HG03064 (cell line): ENCODE measurements around the gene AP2A1.
"Not testable (repeated sequence)": the region's sequence is repeated elsewhere in the genome, so short reads cannot be mapped to it uniquely, and the experiment has no call there.

Source experiments
- ATAC-seq: cut with Tn5 transposase; IDR thresholded peaks from one replicate; pipeline ENCODE4 v1.9.1; 2021; ENCODE audit warnings: low read depth; ENCODE audit not compliant: unreplicated experiment

The AP2A1 gene

GRCh38 chr19:49809941-49810389 lies 43.2 kb downstream of the AP2A1 start:
- ATAC-seq, result no peak

GRCh38 chr19:49811328-49811727 lies 44.5 kb downstream of the AP2A1 start:
- ATAC-seq, result no peak

DNA sequence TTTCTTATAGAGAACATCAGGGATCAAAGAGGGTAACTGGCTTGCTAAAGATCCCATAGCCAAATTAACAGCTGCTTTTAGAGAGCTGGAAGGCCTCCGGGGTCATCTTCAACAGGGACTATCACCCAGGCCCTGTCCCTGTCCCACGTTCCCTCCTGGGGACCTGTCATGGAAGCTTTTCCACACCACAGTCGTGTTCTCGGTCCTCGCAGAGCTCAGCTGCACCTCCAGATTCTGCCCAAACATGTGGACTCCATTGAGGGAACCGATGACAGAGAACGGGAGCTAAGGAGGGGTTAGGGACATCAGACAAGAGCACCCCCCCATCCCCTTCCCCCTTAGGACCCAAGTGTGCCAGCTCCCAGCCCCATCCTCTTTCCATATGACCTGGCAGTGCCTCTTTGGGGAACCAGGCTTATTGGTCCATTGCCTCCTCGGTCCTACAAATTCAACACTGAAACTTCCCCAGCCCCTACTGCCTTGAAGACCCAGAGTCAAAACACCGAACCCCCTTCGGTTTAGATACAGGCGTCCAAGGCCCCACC lies 45.7 kb downstream of the AP2A1 start:
- no peak for ATAC-seq

- no peak for ATAC-seq
These were observed 46.4 kb downstream of the AP2A1 start, which contains the start of gene FUZ for GRCh38 chr19:49812997-49813861. TSS of gene FUZ (minus strand) at chr19:49813292. CDS start at chr19:49813106, 186 bp downstream.

- ATAC-seq, result no peak
These were observed 47.2 kb downstream of the AP2A1 start for GRCh38 chr19:49814010-49814409.

GRCh38 chr19:49816590-49816989 lies 49.8 kb downstream of the AP2A1 start:
- no peak for ATAC-seq

DNA sequence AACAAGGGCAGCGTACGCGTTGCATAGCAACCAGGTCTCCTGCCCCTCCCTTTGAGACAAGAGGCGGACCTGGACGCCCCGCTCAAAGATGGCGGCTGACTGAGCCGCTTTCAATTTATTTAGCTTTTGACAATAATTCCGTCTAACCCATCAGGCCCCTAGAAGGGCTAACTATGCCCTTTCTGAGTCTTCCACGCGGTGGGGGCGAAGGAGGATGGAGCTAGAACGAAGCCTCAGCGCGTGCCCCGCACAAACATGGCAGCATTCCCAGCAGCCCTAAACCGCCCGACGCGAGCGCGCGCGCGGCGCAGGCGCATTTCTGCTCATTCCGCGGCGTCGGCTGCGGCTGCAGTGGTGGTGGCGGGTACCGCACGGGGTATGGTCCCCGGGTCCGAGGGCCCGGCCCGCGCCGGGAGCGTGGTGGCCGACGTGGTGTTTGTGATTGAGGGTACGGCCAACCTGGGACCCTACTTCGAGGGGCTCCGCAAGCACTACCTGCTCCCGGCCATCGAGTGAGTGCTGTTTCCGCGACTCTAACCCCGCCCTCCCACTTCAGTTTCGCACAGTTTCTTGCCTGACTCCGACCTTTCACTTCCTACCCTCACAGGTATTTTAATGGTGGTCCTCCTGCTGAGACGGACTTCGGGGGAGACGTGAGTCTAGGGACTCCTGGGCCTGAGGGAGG lies 51.3 kb downstream of the AP2A1 start, which contains the start of gene MED25:
MED25 (plus strand) TSS at position 326 of the 685 bp plus-strand sequence; CDS start at position 379, 53 bp downstream.
- peak; percentile 61 for ATAC-seq

GRCh38 chr19:49818649-49819370 lies 52.0 kb downstream of the AP2A1 start:
- no peak for ATAC-seq

DNA sequence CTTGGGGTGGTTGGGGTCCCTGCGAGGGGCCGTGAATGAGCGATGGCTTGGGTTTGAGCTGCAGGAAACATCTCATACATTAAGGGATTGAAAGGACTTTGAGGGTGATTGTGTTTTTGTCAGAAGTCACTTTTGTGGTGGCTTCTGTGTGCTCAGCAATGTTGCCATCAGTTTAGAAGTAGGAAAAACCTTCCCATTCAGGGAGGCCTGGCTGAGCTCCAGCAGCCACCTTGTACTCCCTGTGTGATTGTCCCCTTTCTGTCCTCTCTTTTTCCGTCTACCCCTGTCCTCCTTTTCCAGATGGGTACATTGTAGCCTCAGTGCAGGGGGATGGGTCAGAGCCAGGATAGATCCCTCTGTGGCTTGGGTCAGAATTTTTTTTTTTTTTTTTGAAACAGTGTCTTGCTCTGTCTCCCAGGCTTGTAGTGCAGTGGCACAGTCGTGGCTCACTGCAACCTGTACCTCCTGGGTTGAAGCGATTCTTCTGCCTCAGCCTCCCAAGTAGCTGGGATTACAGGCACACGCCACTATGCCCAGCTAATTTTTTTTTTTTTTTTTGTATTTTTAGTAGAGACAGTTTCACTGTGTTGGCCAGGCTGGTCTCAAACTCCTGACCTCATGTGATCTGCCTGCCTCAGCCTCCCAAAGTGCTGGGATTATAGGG lies 52.8 kb downstream of the AP2A1 start:
- ATAC-seq, result not testable (repeated sequence)

DNA sequence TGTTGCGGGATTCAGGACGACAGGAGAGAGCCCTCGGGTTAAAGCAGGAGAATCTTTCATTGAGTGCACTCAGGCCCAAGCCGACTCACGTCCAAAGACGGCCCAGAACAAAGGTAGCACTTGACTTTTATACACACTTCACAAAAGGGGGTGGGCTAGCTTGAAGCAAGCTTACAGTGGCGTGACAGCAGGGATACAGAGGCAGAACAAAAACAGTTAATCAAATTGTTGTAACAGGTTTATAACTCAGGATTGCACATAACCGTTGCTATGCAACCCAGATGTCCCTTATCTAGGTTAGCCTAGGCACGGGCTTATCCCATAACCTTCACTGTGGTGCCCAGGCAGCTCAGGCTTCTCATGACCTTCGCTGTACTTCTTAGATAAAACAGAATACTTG lies 53.3 kb downstream of the AP2A1 start:
- no peak for ATAC-seq

DNA sequence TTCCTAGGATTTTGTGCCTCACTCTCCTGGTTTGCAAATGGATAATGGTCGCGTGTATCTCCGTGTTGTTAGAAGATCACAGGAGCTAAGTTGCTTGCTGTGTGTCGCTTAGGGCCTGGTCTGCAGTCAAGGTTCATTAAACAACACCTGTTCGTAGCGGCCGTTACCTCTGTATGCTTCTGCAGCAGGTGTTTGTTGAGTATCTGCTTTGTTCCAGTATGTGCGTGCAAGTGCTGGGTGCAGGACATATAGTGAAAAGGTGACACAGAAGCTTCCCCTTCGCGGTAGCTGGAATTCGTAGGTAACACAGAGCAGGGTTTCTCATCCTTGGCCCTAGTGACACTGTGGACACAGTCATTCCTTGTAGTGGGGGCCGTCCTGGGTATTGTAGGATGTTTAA lies 56.7 kb downstream of the AP2A1 start:
- no peak for ATAC-seq

DNA sequence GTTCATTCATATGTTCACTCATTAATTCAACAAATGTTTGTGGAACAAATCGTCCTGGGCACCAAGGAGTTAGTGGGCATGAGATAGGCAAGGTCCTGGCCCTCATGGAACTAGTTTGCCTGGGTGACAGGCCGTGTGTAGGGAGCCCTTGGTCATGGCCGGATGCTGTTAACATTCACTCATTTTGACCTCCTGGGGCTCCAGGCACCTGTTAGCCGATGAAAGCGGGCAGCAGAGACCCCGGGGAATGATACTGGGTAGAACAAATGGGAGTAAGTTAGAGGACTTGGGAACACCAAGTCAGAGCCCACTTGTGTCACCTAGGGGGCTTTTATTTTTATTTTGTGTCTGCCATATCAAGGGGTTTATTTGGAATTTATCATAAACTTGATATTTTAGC lies 57.9 kb downstream of the AP2A1 start:
- ATAC-seq, result no peak

- ATAC-seq, result no peak
These were observed 60.2 kb downstream of the AP2A1 start for GRCh38 chr19:49827034-49827433.

GRCh38 chr19:49829200-49829599 lies 62.4 kb downstream of the AP2A1 start:
- no peak for ATAC-seq

GRCh38 chr19:49829721-49830120 lies 62.9 kb downstream of the AP2A1 start:
- no peak for ATAC-seq

- no peak for ATAC-seq
These were observed 64.0 kb downstream of the AP2A1 start for GRCh38 chr19:49830766-49831165.

DNA sequence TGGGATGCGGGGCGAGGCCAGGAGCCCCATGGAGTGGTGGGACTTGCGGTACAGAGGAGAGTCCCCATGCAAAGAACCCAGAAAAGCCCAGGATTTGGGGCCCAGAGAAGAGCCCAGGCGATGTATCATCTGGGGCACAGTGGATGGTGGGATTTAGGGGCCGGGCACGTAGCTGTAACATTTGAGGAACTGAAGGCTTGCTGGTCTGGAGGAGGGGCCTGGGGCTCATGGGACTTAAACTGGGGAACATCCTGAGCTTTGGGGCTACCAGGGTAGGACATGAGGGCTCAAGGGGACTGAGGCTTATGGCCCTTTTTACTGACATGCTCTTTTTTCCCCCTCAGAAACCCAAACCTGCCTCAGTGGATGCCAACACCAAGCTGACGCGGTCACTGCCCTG lies 64.8 kb downstream of the AP2A1 start:
- ATAC-seq, result no peak

GRCh38 chr19:49832556-49832955 lies 65.8 kb downstream of the AP2A1 start:
- no peak for ATAC-seq

GRCh38 chr19:49833599-49833998 lies 66.8 kb downstream of the AP2A1 start:
- no peak for ATAC-seq

DNA sequence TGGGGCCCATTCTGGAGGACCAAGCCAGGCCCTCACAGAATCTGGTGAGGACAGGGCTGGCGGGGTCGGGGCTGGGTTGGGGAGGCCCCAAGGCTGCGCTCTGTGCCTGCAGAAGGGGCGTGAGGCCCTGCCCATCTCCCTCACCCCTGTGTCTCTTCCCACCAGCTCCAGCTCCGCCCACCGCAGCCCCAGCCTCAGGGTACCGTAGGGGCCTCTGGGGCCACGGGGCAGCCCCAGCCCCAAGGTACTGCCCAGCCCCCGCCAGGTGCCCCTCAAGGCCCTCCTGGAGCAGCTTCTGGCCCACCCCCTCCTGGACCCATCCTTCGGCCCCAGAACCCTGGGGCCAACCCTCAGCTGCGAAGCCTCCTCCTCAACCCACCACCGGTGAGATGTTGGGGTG lies 68.8 kb downstream of the AP2A1 start:
- ATAC-seq, result no peak
